ENCODE data around the gene PTPRM.

Gene PTPRM

DNA sequence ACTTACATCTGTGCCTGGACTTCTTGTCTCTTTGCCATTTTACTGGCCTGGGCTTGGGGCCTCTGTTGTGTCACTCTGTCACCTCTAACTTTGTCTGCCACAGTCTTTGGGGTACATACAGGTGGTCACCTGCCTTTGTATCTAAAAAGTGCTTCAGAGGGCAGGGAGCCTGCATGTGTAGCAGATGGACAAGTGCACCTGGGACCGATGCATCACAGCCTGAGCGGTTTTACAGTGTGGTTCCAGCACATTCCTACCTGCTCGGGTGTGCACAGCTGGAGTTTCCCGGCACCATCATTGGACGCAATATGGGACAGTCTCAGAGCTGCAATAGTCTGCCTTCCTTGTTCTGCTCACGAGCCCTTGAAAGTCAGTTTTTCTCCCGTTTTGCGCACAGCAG lies 792.4 kb downstream of the PTPRM start:
- no peak for DNase-seq (ENCODE audit: low read depth in 2 of 2)

DNA sequence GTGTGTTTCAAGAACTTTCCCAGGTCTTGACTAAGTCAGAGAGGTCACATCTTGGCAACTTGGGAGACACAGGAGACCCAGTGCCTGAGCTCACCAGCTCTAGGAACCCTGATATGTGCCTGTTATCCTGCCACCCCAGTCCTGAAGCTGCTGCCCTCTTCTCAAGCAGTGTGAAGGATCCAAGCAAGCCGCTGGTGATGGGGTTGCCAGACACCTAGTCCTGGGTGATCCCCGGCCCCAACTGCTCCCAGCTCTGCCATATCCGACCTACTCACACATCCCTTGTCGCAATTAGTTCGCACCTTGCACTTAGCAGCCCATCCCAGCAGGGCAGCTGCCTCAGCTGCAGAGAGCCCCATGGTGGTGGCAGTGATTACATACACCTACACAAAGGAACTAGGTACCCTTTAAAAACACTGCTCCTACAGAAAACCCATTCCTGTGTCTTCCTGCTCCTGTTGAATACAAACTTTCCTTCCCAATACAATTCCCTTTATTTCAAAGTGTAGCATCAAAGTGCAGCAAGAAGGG lies 794.9 kb downstream of the PTPRM start:
- no peak for DNase-seq (ENCODE audit: low read depth in 2 of 2)

DNA sequence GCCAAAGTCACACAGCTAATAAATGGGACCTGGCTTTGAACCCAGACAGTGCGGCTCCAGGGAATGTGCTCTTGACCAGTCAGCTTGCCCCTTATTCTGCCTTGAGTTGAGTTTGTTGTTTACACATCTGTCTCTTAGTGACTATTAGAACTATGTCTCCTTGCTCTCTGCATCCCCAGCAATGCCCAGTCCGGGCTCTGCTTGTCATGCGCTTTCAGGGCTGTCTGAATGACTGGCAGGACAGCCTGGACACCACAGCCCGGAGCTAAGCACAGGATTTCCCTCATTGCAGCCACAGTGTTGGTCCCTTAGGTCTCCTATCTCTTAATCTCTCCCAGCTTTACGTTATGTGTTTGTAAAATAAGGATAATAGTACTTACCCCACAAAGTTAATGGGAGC lies 795.7 kb downstream of the PTPRM start:
- DNase-seq (ENCODE audit: low read depth in 2 of 2), result no peak

DNA sequence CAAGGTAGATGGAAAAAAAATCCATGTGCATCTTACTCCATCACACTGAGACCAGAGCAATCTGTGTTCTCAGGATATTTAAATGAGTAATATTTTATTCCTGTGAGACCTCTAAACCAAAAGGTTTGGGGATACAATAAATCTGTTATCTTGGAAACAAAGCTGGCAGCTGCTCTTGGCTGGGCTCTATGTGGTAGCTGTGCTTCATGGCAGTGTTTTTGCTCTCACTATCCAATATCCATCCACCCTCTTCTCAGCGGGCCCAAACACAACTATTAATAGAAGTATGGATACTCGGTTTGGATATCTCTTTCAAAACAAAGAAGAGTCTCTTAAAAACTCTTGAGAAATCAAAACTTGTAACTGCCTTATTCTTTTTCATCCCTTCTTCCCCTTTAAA lies 797.3 kb downstream of the PTPRM start:
- no peak for DNase-seq (ENCODE audit: low read depth in 2 of 2)

DNA sequence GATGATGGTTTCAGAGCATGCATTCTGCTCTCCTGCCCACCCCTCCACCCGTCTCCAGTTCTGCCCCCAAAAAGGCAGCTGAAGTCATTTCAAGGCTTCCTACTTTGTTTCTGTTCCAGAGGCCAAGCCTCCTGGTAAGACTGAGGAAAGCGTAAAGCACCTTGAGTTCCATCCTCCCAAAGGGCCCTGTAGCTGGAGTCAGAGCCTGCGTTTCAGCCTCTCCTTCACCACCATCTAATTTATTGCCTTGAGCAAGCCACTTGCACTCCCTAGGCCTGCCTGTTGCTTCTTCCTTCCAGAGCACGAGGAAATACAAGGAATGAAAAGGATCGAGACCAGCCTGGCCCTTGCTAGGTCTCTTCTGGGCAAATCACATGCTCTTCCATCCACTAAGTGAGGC lies 797.9 kb downstream of the PTPRM start:
- DNase-seq (ENCODE audit: low read depth in 2 of 2), result no peak

DNA sequence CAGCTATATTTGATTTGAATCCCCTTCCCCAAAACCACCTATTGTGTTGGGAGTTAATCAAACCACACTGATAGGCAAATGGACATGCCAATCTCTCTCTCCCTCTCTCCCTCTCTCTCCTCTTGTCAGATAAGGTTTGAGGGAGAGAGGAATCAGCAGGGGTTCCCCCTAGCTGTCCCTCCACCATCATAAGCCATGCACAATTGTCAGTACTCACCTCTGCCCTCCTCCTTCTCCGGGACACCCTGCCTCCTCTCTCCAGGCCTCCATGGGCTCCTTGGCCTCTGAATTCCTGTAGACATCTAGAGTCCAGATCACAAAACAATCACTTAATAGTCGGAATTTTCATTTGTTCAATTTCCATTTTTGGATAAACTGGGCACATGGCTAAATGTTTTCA lies 798.4 kb downstream of the PTPRM start:
- DNase-seq (ENCODE audit: low read depth in 2 of 2), result no peak

DNA sequence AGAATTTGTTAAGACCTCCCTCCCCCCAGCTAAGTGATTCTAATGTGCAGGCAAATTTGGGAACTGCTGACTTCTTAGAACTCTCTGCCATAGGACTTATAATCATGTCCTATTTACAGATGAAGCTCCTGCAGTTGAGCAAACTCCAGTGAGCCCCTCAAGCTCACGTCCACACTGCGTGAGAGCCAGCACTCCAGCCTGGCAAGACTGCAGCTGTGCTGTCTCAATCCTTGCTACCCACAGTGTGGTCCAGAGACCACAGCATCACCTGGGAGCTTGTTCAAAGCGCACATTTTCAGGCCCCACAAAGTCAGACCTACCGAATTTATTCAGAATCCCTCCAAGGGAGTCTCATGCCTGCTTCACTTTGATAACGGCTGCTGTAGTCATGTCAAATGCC lies 799.0 kb downstream of the PTPRM start:
- no peak for DNase-seq (ENCODE audit: low read depth in 2 of 2)

DNA sequence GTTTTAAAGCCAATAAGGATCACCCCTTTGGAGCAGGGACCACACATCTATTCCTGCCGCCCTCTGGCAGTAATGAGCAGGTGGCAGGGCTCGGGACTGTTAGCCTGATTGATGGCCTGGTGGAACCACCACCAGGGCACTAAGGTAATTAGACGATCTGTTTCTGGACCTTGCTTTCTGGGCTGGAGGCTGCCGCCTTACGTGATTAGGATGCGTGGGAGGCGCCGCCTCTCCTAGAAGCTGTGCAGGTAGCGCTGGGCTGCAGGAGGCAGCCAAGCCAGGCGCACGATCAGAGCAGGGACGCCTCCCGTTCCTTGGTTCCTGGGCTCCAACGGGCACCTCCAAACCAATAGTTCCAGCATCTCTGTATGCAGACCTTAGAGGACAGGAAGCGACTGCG lies 799.5 kb downstream of the PTPRM start:
- no peak for DNase-seq (ENCODE audit: low read depth in 2 of 2)

DNA sequence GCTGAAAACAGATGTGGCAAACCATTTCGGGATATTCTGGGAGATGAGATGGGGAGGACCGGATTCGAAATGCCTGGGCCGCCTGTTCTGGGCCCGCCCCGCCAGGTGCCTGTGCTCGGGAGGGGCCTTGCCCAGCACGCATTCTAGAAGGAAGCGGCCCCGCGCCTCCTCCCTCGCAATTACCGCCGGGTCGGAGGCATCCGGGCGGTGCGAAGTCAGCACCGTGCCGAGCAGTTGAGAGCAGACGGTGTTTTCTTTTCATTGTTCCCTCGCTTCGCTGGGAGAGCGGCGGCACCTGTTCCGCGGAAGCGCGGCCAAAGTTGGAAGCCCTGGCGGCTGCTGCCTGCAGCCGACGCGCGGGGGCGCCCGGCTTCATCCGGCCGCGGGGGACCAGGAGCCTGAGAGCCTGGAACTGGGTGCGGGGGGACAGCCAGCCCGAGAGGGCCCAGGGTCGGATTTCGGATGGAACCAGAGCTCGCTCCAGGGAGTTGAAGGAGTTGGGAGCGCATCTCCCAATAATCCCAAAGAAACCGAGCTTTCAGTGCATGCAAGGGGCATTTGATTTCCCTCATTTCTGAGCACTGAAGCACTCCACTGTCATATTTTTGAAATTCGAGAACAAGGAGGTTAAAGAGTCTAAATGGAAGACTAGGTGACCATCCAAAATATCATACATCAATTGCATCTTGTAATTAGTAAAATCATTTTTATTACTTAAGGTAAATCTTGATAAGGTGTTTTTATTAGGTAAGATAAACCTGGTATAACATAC lies 800.3 kb downstream of the PTPRM start:
- no peak for DNase-seq (ENCODE audit: low read depth in 2 of 2)

DNA sequence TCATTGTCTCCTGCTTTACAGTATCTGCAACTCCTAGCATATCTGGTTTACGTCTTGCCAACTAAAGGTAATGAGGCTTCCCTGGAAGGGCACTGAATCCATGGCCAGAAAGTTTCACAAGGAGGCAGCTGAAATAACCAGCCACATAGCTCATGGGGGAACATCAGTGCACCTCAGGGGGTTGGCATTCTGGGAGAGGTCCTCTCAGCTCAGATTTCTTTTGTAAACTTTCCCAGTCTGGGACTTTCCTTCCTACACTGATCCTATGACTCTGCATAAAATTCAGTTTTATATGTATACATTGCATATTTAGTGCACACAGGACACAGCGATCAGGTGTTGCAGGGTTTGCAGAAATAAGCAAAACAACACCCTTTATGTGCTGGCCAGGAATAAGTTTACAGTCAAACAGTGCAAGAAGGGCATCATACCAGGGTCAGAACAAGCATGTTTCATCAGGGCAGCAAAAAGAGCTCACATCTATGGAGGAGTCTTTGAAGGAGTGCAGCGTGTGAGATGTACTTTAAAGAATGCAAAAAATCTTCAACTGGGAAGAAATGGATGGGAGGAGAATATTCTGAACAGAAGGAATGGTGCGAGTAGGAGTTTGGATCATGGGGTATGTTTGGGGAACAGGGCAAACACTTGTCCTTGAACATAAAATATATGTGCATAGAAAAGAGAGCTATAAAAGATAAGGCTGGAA lies 801.5 kb downstream of the PTPRM start:
- no peak for DNase-seq (ENCODE audit: low read depth in 2 of 2)

DNA sequence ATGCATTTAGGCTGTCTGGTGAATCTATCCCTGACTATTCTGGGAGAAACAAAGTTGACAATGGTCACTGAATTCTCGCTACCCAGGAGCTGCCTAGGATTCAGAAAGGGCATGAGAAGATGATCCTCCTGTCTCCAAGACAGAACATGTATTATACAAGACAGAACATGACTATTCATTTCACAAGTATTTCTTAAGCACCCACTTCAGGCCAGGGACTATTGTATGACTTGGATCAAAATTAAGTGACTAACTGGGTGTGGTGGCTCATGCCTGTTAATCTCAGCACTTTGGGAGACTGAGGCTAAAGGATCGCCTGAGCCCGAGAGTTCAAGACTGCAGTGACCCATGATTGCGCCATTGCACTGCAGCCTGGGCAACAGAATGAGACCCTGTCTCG lies 806.4 kb downstream of the PTPRM start:
- no peak for DNase-seq (ENCODE audit: low read depth in 2 of 2)

DNA sequence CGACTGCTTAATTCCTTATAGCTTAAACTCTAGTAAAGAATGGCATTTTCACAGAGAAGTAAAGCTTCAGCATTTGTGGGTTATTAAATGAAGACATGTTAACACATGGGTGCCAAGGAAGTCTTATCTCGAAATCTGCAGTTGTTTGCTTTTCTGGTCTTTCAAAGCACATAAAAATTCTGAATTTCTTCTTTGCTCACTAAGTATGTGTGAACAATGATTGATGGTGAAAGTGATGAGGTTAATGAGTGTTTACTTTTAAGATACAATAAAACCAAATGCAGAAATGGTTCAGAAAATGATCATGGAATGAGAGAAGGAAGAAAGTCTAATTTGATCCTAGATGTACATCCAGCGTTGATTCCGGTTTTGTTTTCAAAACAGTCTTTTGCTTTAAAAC lies 807.6 kb downstream of the PTPRM start:
- no peak for DNase-seq (ENCODE audit: low read depth in 2 of 2)

DNA sequence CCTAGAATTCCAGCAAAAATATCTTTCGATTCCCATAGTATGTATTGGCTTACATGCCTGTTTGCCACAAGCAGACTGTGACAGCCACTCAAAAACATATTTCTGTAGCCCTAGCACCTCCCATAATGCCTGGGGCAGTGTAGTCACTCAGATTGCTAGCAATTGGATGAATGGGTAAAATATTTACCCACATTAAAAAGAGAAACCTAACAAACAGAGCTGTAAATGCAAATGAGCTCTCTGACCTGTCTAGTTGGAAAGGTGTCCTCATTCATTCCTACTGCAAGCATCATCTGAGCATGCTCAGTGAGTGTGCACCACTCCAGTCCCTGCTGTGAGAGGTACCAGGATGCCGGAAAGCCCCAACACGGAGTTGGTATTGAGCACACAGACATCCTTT lies 808.1 kb downstream of the PTPRM start:
- no peak for DNase-seq (ENCODE audit: low read depth in 2 of 2)

DNA sequence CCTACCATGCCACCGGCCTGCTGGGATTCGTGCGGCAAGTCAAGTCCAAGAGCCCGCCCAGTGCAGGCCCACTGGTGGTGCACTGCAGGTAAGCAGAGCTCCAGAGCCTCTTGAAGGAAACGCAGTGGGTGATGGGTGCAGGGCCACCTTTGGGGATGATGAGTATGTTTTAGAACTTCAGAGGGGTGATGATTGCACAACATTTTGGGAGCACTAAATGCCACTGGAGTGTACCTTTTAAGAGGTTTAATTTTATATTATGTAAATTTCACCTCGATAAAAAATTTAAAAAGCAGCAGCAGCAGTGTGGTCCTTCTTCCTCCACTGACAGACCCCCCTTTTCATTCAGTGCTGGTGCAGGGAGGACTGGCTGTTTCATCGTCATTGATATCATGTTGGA lies 809.0 kb downstream of the PTPRM start:
- no peak for DNase-seq (ENCODE audit: low read depth in 2 of 2)

DNA sequence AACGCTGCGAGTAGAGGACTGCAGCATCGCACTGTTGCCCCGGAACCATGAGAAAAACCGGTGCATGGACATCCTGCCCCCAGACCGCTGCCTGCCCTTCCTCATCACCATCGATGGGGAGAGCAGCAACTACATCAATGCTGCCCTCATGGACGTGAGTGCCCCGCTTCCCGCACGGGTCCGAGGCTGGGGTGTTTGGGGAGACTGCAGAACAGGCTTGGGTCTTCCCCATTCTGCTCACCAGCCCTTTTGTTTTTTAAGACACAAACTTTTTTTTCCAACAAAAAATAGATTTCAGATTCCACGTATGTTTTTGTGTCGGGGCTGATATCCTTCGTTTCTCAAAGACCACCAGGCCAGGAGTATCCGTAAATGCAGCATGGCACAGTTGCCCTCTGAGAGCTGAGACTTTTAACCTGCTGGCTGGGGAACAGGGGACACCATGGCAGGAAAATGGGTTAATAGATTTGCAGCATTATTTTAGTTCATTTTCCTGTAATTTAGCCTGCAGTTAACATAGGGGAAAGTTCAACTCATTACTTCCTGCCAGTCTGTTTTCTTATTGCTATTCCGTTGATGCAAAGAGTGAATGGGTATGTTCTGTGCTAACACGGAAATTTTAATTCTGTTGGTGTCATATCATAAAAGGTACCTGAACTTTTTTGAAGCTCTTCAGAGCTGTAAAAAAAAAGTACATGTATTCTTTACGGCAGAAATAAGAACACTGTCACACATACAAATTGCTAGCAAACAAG lies 812.2 kb downstream of the PTPRM start:
- DNase-seq (ENCODE audit: low read depth in 2 of 2), result no peak

DNA sequence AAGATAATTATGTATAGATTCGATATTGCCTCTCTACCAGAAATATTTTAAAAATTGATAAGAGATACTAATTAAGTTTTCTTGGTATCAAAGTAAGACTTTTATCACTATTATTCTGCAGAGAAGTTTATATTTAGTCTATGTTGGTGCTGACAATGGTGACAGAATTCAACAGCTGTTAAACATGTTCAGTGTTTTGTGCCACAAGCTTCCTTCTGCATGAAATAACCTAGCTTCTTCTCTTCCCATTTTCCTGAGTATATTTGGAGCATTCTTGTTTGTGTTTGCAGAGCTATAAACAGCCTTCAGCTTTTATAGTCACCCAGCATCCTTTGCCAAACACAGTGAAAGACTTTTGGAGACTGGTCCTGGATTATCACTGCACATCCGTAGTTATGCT lies 812.9 kb downstream of the PTPRM start:
- no peak for DNase-seq (ENCODE audit: low read depth in 2 of 2)

DNA sequence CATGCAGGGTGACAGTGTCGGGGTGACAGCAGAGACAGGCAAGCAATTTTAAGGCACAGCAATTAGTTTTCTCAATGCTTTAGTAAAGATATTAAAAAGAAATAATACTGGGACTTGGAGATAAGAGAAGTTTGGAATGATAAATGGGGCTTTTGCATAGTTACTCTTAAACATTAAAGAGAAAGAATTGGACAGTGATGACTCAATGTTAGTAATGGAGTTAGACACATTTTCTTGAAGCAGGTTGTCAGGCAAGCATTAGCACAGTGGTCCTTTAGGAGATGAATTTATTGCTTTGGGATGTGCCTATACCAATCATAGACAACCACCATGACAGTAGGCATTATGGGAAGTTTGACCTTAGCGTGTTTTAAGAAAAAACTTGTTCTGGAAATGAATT lies 813.8 kb downstream of the PTPRM start:
- no peak for DNase-seq (ENCODE audit: low read depth in 2 of 2)

DNA sequence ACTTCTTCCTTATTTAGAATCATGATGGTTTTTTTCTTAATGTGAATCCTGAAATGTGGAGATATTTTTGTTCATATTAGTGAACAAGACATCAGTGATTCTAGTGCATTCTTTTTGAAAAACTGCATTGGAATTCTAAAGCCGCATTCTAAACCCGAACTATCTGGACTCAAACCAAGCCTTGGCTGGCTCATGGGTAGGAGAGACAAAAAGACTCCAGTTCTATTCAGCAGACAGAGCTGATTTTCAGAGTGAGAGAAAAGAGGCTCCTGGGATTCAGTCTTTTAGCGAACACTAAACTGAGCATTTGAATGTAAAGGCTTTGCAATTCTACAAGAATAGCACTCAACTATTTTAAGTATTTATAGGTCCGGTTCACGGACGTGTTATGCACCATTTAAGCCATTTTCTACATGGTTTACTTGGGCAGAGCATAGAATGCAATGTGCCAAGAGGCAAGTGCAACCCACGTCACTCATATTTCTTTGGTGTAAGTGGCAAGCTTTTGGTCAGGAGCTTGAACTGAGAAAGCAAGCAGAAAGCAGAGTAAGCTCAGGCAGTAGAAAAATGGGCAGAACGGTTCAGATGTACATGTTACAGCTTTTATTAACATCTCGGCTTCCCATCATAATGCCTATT lies 814.8 kb downstream of the PTPRM start:
- peak in 1 of 2 experiments; percentile 4 for DNase-seq (ENCODE audit: low read depth in 2 of 2)

DNA sequence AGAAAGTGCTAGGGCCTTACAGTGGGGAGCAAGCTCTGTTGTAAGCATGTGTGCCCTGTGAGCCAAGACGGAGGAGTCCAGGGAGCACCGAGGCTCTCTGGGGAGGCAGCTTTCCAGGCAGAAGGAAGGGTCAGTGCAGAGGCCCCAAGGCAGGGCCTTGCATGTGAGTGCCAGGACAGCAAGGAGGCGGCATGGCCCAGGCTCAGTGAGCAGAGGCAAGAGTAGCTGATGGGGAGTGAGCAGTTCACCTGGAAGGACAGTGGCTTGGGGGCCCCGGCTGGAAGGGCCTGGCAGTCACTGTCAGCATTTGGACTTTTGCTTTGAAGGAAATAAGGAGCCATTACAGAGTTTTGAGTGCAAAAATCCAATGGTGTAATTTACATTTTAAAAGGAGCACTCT lies 818.3 kb downstream of the PTPRM start:
- no peak for DNase-seq (ENCODE audit: low read depth in 2 of 2)

DNA sequence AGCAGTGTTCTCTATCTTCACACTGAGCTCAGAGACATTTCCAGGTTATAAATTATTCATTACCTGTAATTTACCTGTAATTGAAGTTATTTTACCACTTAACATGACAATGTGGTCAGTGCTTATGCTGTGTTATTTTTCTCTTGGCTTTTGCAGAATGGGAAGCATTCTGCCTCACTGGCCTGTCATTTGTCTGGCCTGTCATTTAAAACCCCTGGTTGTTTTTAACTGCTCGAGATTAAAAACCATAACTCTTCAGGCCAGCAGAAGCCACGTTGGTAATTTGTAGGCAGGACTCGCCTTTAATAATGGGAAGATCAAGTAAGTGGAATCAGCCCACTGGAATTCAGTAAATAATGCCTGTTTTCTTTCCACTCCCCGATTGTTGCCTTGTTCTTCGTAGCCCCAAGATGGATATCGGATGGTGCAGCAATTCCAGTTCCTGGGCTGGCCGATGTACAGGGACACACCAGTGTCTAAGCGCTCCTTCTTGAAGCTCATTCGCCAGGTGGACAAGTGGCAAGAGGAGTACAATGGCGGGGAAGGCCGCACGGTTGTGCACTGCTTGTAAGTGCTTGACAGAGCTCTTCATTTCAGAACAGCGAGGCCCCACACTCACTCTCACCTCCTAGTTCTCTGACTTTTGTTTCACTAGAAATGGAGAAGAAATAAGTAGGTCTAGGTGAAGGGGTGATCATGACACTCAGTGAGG lies 819.7 kb downstream of the PTPRM start:
- DNase-seq (ENCODE audit: low read depth in 2 of 2), result no peak
